Neuronal stem cell (in vitro differentiated cells): ENCODE results near the gene ABHD16A.

Experiments
- DNase-seq: peaks from one replicate; pipeline ENCODE4 v3.0.0-alpha.2; 2013; ENCODE audit warnings: low spot score
- H2AFZ ChIP-seq: one replicate; pipeline ENCODE4 v1.6.1; 2013; ENCODE audit warnings: mild to moderate bottlenecking, low read length, inconsistent platforms
- H2AK5ac ChIP-seq: 2 replicates; pipeline ENCODE4 v1.6.1; 2013; ENCODE audit warnings: low read depth, mild to moderate bottlenecking, inconsistent platforms, low read length, moderate library complexity, mixed read lengths
- H2BK120ac ChIP-seq: 2 replicates; pipeline ENCODE4 v1.6.1; 2013; ENCODE audit warnings: low read depth, mild to moderate bottlenecking, inconsistent platforms, low read length, moderate library complexity, mixed read lengths
- H2BK12ac ChIP-seq: one replicate; pipeline ENCODE4 v1.6.1; 2013; ENCODE audit warnings: low read length, inconsistent platforms
- H2BK15ac ChIP-seq: 2 replicates; pipeline ENCODE4 v1.6.1; 2013; ENCODE audit warnings: mild to moderate bottlenecking, low read length, inconsistent platforms, mixed read lengths
- H2BK5ac ChIP-seq: one replicate; pipeline ENCODE4 v1.6.1; 2013; ENCODE audit warnings: inconsistent platforms, mild to moderate bottlenecking, low read length, moderate library complexity
- H3K14ac ChIP-seq: one replicate; pipeline ENCODE4 v1.6.1; 2013; ENCODE audit warnings: low read length, inconsistent platforms
- H3K18ac ChIP-seq: 2 replicates; pipeline ENCODE4 v1.6.1; 2013; ENCODE audit warnings: low read length, inconsistent platforms
- H3K23ac ChIP-seq: 2 replicates; pipeline ENCODE4 v1.6.1; 2013; ENCODE audit warnings: low read depth, mild to moderate bottlenecking, mixed read lengths, low read length, inconsistent platforms; ENCODE audit not compliant: poor library complexity
- H3K27ac ChIP-seq: replicated peaks from 3 replicates; pipeline ENCODE4 v1.5.1; 2013; ENCODE audit warnings: low read length, inconsistent platforms
- H3K27me3 ChIP-seq, 3 experiments: 2 replicates each; pipeline ENCODE4 v1.6.1; 2013; ENCODE audit warnings: low read length in 3 of 3, mild to moderate bottlenecking in 2 of 3, inconsistent platforms in 1 of 3, low read depth in 1 of 3, mixed read lengths in 1 of 3, moderate library complexity in 1 of 3; ENCODE audit not compliant: control insufficient read depth in 3 of 3, insufficient read depth in 3 of 3
- H3K36me3 ChIP-seq, 2 donors: replicated peaks in 1 of 2; 2 replicates each; pipeline ENCODE4 v1.6.1; 2013; ENCODE audit warnings: low read length in 2 of 2; ENCODE audit not compliant: control insufficient read depth in 2 of 2, insufficient read depth in 2 of 2
- H3K4ac ChIP-seq: 2 replicates; pipeline ENCODE4 v1.6.1; 2013; ENCODE audit warnings: inconsistent platforms, mild to moderate bottlenecking, low read length, moderate library complexity
- H3K4me1 ChIP-seq, 2 donors: 1 replicate in 1 of 2; 2 replicates in 1 of 2; pipeline ENCODE4 v1.6.1; 2013; ENCODE audit warnings: low read length in 2 of 2, low read depth in 1 of 2; ENCODE audit not compliant: control insufficient read depth in 2 of 2, insufficient read depth in 1 of 2
- H3K4me2 ChIP-seq: one replicate; pipeline ENCODE4 v1.6.1; 2013; ENCODE audit warnings: mild to moderate bottlenecking, low read length, inconsistent platforms; ENCODE audit not compliant: insufficient read depth, poor library complexity, severe bottlenecking
- H3K4me3 ChIP-seq, 2 donors: 2 replicates each; pipeline ENCODE4 v1.5.1; 2013; ENCODE audit warnings: low read length in 2 of 2, mild to moderate bottlenecking in 2 of 2, inconsistent platforms in 1 of 2, moderate library complexity in 1 of 2
- H3K79me1 ChIP-seq: one replicate; pipeline ENCODE4 v1.6.1; 2013; ENCODE audit warnings: low read depth, mild to moderate bottlenecking, inconsistent platforms, low read length, moderate library complexity
- H3K9ac ChIP-seq: one replicate; pipeline ENCODE4 v1.6.1; 2013; ENCODE audit warnings: mild to moderate bottlenecking, low read depth, low read length, inconsistent platforms; ENCODE audit not compliant: poor library complexity
- H3K9me3 ChIP-seq, 2 donors: replicated peaks in 1 of 2; 2 replicates each; pipeline versions ENCODE3 to v1.6.1; 2013; ENCODE audit warnings: low read length in 2 of 2, mild to moderate bottlenecking in 2 of 2, inconsistent platforms in 1 of 2, low read depth in 1 of 2, mixed read lengths in 1 of 2, moderate library complexity in 1 of 2; ENCODE audit not compliant: control insufficient read depth in 2 of 2, insufficient read depth in 1 of 2
- H4K8ac ChIP-seq: one replicate; pipeline ENCODE4 v1.6.1; 2013; ENCODE audit warnings: low read depth, mild to moderate bottlenecking, inconsistent platforms, low read length, moderate library complexity
- H4K91ac ChIP-seq: one replicate; pipeline ENCODE4 v1.6.1; 2013; ENCODE audit warnings: low read length, low read depth, mild to moderate bottlenecking, inconsistent platforms; ENCODE audit not compliant: poor library complexity
- WGBS, 2 donors: extraction: QIAGEN DNeasy Blood & Tissue Kit; methylation state at CpG; one replicate each; pipeline ENCODE4 v1.1.7; 2013; ENCODE audit warnings: missing lambda C conversion rate in 2 of 2, mixed read lengths in 1 of 2; ENCODE audit not compliant: insufficient read length in 2 of 2, insufficient replicate concordance in 1 of 2; ENCODE audit errors: extremely low coverage in 2 of 2; 5-methylcytosine and 5-hydroxymethylcytosine counted together

The ABHD16A gene

GRCh38 chr6:31740397-31741223 is 37.5 kb upstream of the ABHD16A start:
- DNase-seq, result no peak
- Histone ChIP-seq H2BK120ac (peak overlapping the region; percentile 47), H3K4me3 (peak overlapping the region; percentile 71 to 85), H2BK15ac (peak overlapping the region; percentile 74), H3K36me3 (peaks cover 7 to 47% of the 10 kb centered on the region in 2 donors), H3K18ac (peak overlapping the region; percentile 95), H4K91ac (peak overlapping the region; percentile 92), H2BK5ac (peak overlapping the region; percentile 94), H2AK5ac (peak overlapping the region; percentile 99), H3K9me3 (no peaks in the 10 kb centered on the region), H4K8ac (peak overlapping the region; percentile 84), H3K4me2 (peak overlapping the region; percentile 83), H3K27me3 (no peaks in the 10 kb centered on the region), H3K79me1 (peaks cover 3% of the 10 kb centered on the region), H2BK12ac (peak overlapping the region; percentile 14), H3K4me1 (peaks cover 25 to 30% of the 10 kb centered on the region in 2 donors), H3K14ac (peak overlapping the region; percentile 89), H3K4ac (peak overlapping the region; percentile 80), H2AFZ (peak overlapping the region; percentile 33), H3K9ac (peak overlapping the region; percentile 84), H3K27ac (peak overlapping the region; percentile 80), H3K23ac (peak overlapping the region; percentile 94)
- no CpG with 5 or more reads among the region's 29 CpGs for WGBS, 2 donors

- Histone ChIP-seq H3K18ac (peak within 1 kb of the TSS; percentile 95), H3K79me1 (peaks cover 3% of the 10 kb centered on the region), H4K91ac (peak within 1 kb of the TSS; percentile 92), H3K4me3 (peak within 1 kb of the TSS; percentile 71 to 85), H3K4me2 (peak within 1 kb of the TSS; percentile 83), H3K9me3 (no peaks in the 10 kb centered on the region), H2AK5ac (peak within 1 kb of the TSS; percentile 99), H3K36me3 (peaks cover 7 to 44% of the 10 kb centered on the region in 2 donors), H3K23ac (peak within 1 kb of the TSS; percentile 94), H4K8ac (peak within 1 kb of the TSS; percentile 84), H3K14ac (peak within 1 kb of the TSS; percentile 89), H3K4ac (peak within 1 kb of the TSS; percentile 80), H2BK15ac (peak within 1 kb of the TSS; percentile 74), H2BK5ac (peak within 1 kb of the TSS; percentile 94), H3K9ac (peak within 1 kb of the TSS; percentile 84), H3K27me3 (no peaks in the 10 kb centered on the region), H2BK12ac (peak within 1 kb of the TSS; percentile 14), H2AFZ (peak within 1 kb of the TSS; percentile 33), H3K4me1 (peaks cover 26 to 28% of the 10 kb centered on the region in 2 donors), H2BK120ac (peak within 1 kb of the TSS; percentile 47), H3K27ac (peak within 1 kb of the TSS; percentile 88)
- WGBS, 2 donors, result no CpG with 5 or more reads among the region's 58 CpGs
- peak; percentile 99 for DNase-seq
Measured at GRCh38 chr6:31739639-31740396, 36.7 kb upstream of the ABHD16A start, which contains the start of gene MSH5. Gene MSH5, plus strand, starts transcription at chr6:31740005. Its CDS starts 462 bp downstream, at chr6:31740467.

GRCh38 chr6:31737991-31738979 is 35.2 kb upstream of the ABHD16A start:
- WGBS, 2 donors, result no CpG with 5 or more reads among the region's 6 CpGs
- Histone ChIP-seq H2BK120ac (peak overlapping the region; percentile 63), H3K9ac (no peak overlapping the region), H2AFZ (no peak overlapping the region), H3K79me1 (peaks cover 10% of the 10 kb centered on the region), H2AK5ac (peak overlapping the region; percentile 76), H2BK5ac (peak overlapping the region; percentile 69), H2BK12ac (no peak overlapping the region), H3K27ac (peak overlapping the region; percentile 88), H3K14ac (no peak overlapping the region), H3K18ac (peak overlapping the region; percentile 67), H3K36me3 (peaks cover 17 to 44% of the 10 kb centered on the region in 2 donors), H3K4ac (peak overlapping the region; percentile 43), H4K8ac (peak overlapping the region; percentile 58), H3K27me3 (no peaks in the 10 kb centered on the region), H2BK15ac (peak overlapping the region; percentile 70), H3K9me3 (no peaks in the 10 kb centered on the region), H3K4me1 (peaks cover 30 to 36% of the 10 kb centered on the region in 2 donors), H3K23ac (no peak overlapping the region), H3K4me3 (peak overlapping the region in 1 of 2 donors; percentile 67), H4K91ac (no peak overlapping the region), H3K4me2 (peak overlapping the region; percentile 12)
- DNase-seq, result peak; percentile 27
